ENCODE data around the gene INIP. TPM values are rescaled to one million over a fixed set of nuclear protein-coding genes. Genes with fewer than 3 reads are reported as not detected.

INIP gene
- total and polyA plus RNA-seq, 2 of the 13 experiments (the other 11 are each of a cell fraction or from before 2014, with no cell fraction given): 13.6 to 28.6 TPM

- TF ChIP-seq NFKB2 (CRISPR knock-in tag; IDR thresholded peaks at IDR 0.05; ENCODE audit: borderline replicate concordance): peak; percentile 74; the same call in 1 of the 2 replicates
- TF ChIP-seq SYNCRIP (IDR thresholded peaks at IDR 0.05; ENCODE audit: insufficient read depth, low read depth, low read length): no peak
- 0 out of 2 replicates have a peak, but pooled peaks have one; percentile 60 for TF ChIP-seq ZMAT3 (CRISPR knock-in tag; conservative IDR thresholded peaks at IDR 0.05)
- peak; percentile 60; the same call in 1 of the 2 replicates for TF ChIP-seq HOMEZ (CRISPR knock-in tag; IDR thresholded peaks at IDR 0.05; ENCODE audit: low read depth)
- peak; percentile 70 for TF ChIP-seq ZNF12 (CRISPR knock-in tag; IDR thresholded peaks at IDR 0.05)
- no peak for TF ChIP-seq ZBTB21 (CRISPR knock-in tag; IDR thresholded peaks at IDR 0.05)
- TF ChIP-seq NFIB (CRISPR knock-in tag; IDR thresholded peaks at IDR 0.05; ENCODE audit: borderline replicate concordance): no peak
- TF ChIP-seq ZGPAT (CRISPR knock-in tag; IDR thresholded peaks at IDR 0.05): peak; percentile 73; the same call in 1 of the 2 replicates
- no peak for TF ChIP-seq ELF4 (CRISPR knock-in tag; IDR thresholded peaks at IDR 0.05; ENCODE audit: borderline replicate concordance)
- no peak for TF ChIP-seq TIGD3 (CRISPR knock-in tag; IDR thresholded peaks at IDR 0.05; ENCODE audit: borderline replicate concordance)
- 0 out of 2 replicates have a peak, but pooled peaks have one; percentile 20 for TF ChIP-seq HNF4A (CRISPR knock-in tag; IDR thresholded peaks at IDR 0.05)
- TF ChIP-seq EP300 (IDR thresholded peaks at IDR 0.05; ENCODE audit: low read depth in 2 of 2, low read length in 2 of 2): no peak
- peak; percentile 29; the same call in 1 of the 2 replicates for TF ChIP-seq EP300 (CRISPR knock-in tag; IDR thresholded peaks at IDR 0.05; ENCODE audit: borderline replicate concordance)
- no peak for TF ChIP-seq NFATC3 (CRISPR knock-in tag; IDR thresholded peaks at IDR 0.05)
- 0 out of 2 replicates have a peak, but pooled peaks have one; percentile 66 for TF ChIP-seq ZNF572 (CRISPR knock-in tag; IDR thresholded peaks at IDR 0.05)
- peak; percentile 81 for TF ChIP-seq DMAP1 (CRISPR knock-in tag; IDR thresholded peaks at IDR 0.05)
- TF ChIP-seq, protein P1, sequence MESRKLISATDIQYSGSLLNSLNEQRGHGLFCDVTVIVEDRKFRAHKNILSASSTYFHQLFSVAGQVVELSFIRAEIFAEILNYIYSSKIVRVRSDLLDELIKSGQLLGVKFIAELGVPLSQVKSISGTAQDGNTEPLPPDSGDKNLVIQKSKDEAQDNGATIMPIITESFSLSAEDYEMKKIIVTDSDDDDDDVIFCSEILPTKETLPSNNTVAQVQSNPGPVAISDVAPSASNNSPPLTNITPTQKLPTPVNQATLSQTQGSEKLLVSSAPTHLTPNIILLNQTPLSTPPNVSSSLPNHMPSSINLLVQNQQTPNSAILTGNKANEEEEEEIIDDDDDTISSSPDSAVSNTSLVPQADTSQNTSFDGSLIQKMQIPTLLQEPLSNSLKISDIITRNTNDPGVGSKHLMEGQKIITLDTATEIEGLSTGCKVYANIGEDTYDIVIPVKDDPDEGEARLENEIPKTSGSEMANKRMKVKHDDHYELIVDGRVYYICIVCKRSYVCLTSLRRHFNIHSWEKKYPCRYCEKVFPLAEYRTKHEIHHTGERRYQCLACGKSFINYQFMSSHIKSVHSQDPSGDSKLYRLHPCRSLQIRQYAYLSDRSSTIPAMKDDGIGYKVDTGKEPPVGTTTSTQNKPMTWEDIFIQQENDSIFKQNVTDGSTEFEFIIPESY (CRISPR knock-in tag; IDR thresholded peaks at IDR 0.05): no peak
- no peak for TF ChIP-seq ZFYVE20 (CRISPR knock-in tag; IDR thresholded peaks at IDR 0.05; ENCODE audit: borderline replicate concordance, low read depth)
- no peak for TF ChIP-seq ZFP62 (CRISPR knock-in tag; IDR thresholded peaks at IDR 0.05)
- no peak for TF ChIP-seq MED13 (CRISPR knock-in tag; IDR thresholded peaks at IDR 0.05)
- no peak for TF ChIP-seq ZNF382 (CRISPR knock-in tag; IDR thresholded peaks at IDR 0.05; ENCODE audit: borderline replicate concordance)
- TF ChIP-seq TARDBP (CRISPR knock-in tag; IDR thresholded peaks at IDR 0.05): peak; percentile 76
Observed at GRCh38 chr9:112750016-112750763, 32.3 kb upstream of the INIP start, which contains the start of gene SNX30 (continued).
